A673 (cell line): ENCODE measurements around the gene DGKZ. TPM values are rescaled to one million over a fixed set of nuclear protein-coding genes. Genes with fewer than 3 reads are reported as not detected.

Experiments
- BruUV-seq: library from RNA; stranded (reverse); fragments of 400-500 nt; replicated peaks from 2 replicates; lab custom pipeline; 2021; lab: Mats Ljungman, UMichigan
- CTCF ChIA-PET: fragments of 300-600 bp; sonication (Branson Sonifier 250); formaldehyde crosslinking; loops from one replicate; lab custom pipeline; 2022; ENCODE audit warnings: antibody characterized with exemption; lab: Charles Lee
- POLR2A ChIA-PET: fragments of 300-600 bp; sonication (Branson Sonifier 250); formaldehyde crosslinking; loops from one replicate; lab custom pipeline; 2022; ENCODE audit warnings: antibody characterized with exemption; ENCODE audit not compliant: low non-redundant PET; lab: Charles Lee
- DNase-seq: peaks from one replicate; pipeline ENCODE4 v3.0.0-alpha.2; 2015; ENCODE audit warnings: low spot score
- H3K27ac ChIP-seq: fragments of 200-600 bp; sonication (generic); 2 replicates; pipeline ENCODE4 v1.5.1; 2016; ENCODE audit warnings: mixed run types, low read depth, mild to moderate bottlenecking, mixed read lengths, antibody characterized with exemption, low read length; ENCODE audit not compliant: poor library complexity, severe bottlenecking
- H3K27me3 ChIP-seq: fragments of 200-600 bp; sonication (generic); replicated peaks from 2 replicates; pipeline ENCODE4 v1.6.1; 2017; ENCODE audit warnings: mixed run types, low read depth, mild to moderate bottlenecking, mixed read lengths, antibody characterized with exemption, low read length; ENCODE audit not compliant: insufficient read depth, poor library complexity
- H3K36me3 ChIP-seq: fragments of 200-600 bp; sonication (generic); 2 replicates; pipeline ENCODE4 v1.6.1; 2016; ENCODE audit warnings: mixed run types, mild to moderate bottlenecking, mixed read lengths, antibody characterized with exemption, low read length; ENCODE audit not compliant: insufficient read depth, poor library complexity, severe bottlenecking
- H3K4me1 ChIP-seq: fragments of 200-600 bp; sonication (generic); 2 replicates; pipeline ENCODE4 v1.6.1; 2017; ENCODE audit warnings: mixed run types, mild to moderate bottlenecking, mixed read lengths, antibody characterized with exemption, low read length; ENCODE audit not compliant: insufficient read depth, poor library complexity, severe bottlenecking
- H3K4me3 ChIP-seq: fragments of 200-600 bp; sonication (generic); 2 replicates; pipeline ENCODE4 v1.5.1; 2016; ENCODE audit warnings: low read depth, mixed run types, mild to moderate bottlenecking, mixed read lengths, low read length; ENCODE audit not compliant: poor library complexity, severe bottlenecking
- H3K9me3 ChIP-seq: fragments of 200-600 bp; sonication (generic); 2 replicates; pipeline ENCODE4 v1.6.1; 2016; ENCODE audit warnings: mixed run types, low read depth, mild to moderate bottlenecking, mixed read lengths, antibody characterized with exemption, low read length; ENCODE audit not compliant: poor library complexity, severe bottlenecking
- CTCF ChIP-seq: fragments of 300-800, 200-600 bp; sonication (generic); conservative IDR thresholded peaks from 2 replicates; pipeline ENCODE4 v1.5.1; 2017; ENCODE audit warnings: low read depth, mild to moderate bottlenecking, antibody characterized with exemption, low read length, moderate library complexity, mixed read lengths
- EZH2 ChIP-seq: fragments of 200-600 bp; sonication (generic); IDR thresholded peaks from 2 replicates; pipeline ENCODE4 v1.6.1; 2017; ENCODE audit warnings: borderline replicate concordance, low read depth, mild to moderate bottlenecking, mixed read lengths, antibody characterized with exemption, low read length; ENCODE audit not compliant: poor library complexity, severe bottlenecking
- intact Hi-C: fragments of 100-400 bp; cut with micrococcal nuclease; formaldehyde crosslinking; loops from one replicate; pipeline ENCODE4 v1.10.0; 2022; ENCODE audit not compliant: unreplicated experiment
- total RNA-seq: library from RNA; stranded (reverse); gene quantifications from 2 replicates; pipeline ENCODE4 v1.2.3, GENCODE V29; 2021

DGKZ gene
- total RNA-seq, 1 experiment from 2014 or later, result 145 TPM

- H3K27ac ChIP-seq, result no peak overlapping the region
- TF ChIP-seq EZH2 (no peak), CTCF (no peak)
- POLR2A ChIA-PET, result no interaction called here
- peaks cover 8% of the 10 kb centered on the region for H3K36me3 ChIP-seq
- H3K27me3 ChIP-seq, result no peaks in the 10 kb centered on the region
- CTCF ChIA-PET, result interaction anchor here (1.2 to 1.8 kb wide), 3 partner anchors 13 to 24 kb away, joined by 3 to 13 read pairs (median 5); partner anchors contain the start of gene DGKZ
- no peaks in the 10 kb centered on the region for H3K9me3 ChIP-seq
- no peak for DNase-seq
- intact Hi-C loops, result no loop called here
- no TSS peak for BruUV-seq
- H3K4me3 ChIP-seq, result no peak overlapping the region
- H3K4me1 ChIP-seq, result peaks cover 31% of the 10 kb centered on the region
These were observed 17.5 kb downstream of the DGKZ start for GRCh38 chr11:46364791-46365190.

GRCh38 chr11:46366260-46366659 lies 19.0 kb downstream of the DGKZ start:
- Histone ChIP-seq H3K9me3 (no peaks in the 10 kb centered on the region), H3K36me3 (peaks cover 18% of the 10 kb centered on the region), H3K27me3 (no peaks in the 10 kb centered on the region), H3K4me3 (no peak overlapping the region), H3K4me1 (peaks cover 26% of the 10 kb centered on the region), H3K27ac (peak overlapping the region; percentile 47)
- no TSS peak for BruUV-seq
- TF ChIP-seq CTCF (no peak), EZH2 (no peak)
- no peak for DNase-seq
- intact Hi-C loops, result no loop called here
- ChIA-PET CTCF (interaction anchor here (1.7 to 1.8 kb wide), 2 partner anchors 14 to 19 kb away, joined by 5 to 13 read pairs; partner anchors contain the start of gene DGKZ), POLR2A (interaction anchor here (0.6 kb wide), 1 partner anchor 8 kb away, joined by 3 read pairs; no protein-coding TSS in a partner anchor)

- Histone ChIP-seq H3K27me3 (no peaks in the 10 kb centered on the region), H3K36me3 (peaks cover 19% of the 10 kb centered on the region), H3K4me3 (no peak overlapping the region), H3K4me1 (peaks cover 21% of the 10 kb centered on the region), H3K27ac (peak overlapping the region; percentile 47), H3K9me3 (no peaks in the 10 kb centered on the region)
- no peak for TF ChIP-seq EZH2
- TF ChIP-seq CTCF, result no peak
- CTCF ChIA-PET, result interaction anchor here (0.6 to 1.7 kb wide), 4 partner anchors 14 to 20 kb away, joined by 4 to 5 read pairs (median 5); partner anchors contain the start of gene DGKZ
- BruUV-seq, result no TSS peak
- intact Hi-C loops, result no loop called here
- DNase-seq, result no peak
- POLR2A ChIA-PET, result no interaction called here
These were observed 19.4 kb downstream of the DGKZ start for GRCh38 chr11:46366661-46367161.
